ENCODE data around the gene ZSCAN20.
A peak's percentile ranks its signal among the peaks of the same experiment; 100 is the strongest.

ZSCAN20 gene

DNA sequence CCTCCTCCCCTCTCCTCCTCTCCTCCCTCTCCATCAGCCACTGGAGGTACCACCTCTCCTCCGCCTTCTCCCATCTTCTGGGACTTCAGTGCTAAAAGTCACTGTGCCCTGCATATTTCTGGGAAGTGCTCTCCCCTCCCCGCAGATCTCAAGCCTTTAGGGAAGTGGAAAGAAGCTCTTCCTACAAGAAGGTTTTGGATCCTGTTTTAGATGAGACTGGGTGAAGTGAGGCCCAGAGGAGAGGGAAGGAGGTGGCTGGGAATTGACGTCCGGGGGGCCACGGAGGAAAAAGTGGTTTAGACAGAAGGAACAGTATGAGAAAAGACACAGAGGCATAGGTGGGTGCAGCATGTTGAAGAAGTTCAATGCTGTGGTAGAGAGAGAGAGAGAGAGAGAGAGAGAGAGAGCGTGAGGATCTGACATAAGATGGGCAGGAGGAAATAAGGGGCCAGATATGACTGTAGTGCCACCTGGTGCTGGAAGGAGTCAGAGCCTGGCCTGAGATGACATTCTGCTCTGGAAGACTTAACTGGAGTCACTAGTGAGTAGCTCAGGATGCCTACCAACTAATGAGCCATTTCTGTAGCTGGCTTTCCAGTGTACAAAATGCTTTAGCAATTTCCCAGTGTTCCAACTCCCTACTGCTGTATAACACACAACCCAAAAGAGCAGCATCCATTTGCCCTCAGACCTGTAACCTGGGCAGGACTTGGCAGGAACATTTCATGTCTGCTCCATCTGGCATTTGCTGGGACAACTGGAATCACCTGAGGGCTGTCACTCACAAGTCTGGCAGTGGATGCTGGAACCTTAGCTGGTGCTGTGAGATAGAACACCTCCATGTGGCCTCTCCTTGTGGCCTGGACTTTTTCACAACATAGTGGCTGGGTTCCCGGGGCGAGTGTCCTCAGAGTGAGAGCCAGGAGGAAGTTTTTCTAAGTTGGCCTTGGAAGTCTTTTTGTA is 16.6 kb upstream of the ZSCAN20 start:
- 54% methylated on average over 8 of the region's 8 CpGs for WGBS

DNA sequence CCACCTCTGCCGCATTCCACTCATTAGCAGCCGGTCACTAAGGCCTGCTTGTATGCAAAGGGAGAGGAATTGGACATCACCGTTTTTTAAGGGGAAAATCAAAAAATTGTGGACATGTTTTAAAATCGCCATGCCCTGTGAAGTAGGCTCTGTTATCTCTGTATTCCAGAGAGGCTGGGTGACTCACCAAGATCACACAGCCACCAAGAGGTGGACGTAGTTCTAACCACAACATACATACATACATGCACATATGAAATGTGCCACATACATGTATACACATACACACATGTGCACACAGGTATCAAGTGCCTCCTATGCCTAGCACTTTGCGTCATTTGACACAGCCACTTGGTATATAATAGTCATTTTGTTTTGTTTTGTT is 16.0 kb upstream of the ZSCAN20 start:
- Histone ChIP-seq H3K27ac (ENCODE audit: low read length, poor library complexity, severe bottlenecking) (no peak overlapping the region), H3K4me3 (ENCODE audit: insufficient read depth in 1 of 2, low read depth in 1 of 2, low read length in 2 of 2) (no peak overlapping the region), H3K9ac (ENCODE audit: low read length) (peak overlapping the region; percentile 51), H3K18ac (ENCODE audit: low read depth in 1 of 2, low read length in 2 of 2) (no peak overlapping the region), H2AK5ac (ENCODE audit: low read length, severe bottlenecking) (no peak overlapping the region), H3K14ac (ENCODE audit: low read length in 2 of 2) (no peak overlapping the region), H3K4me1 (ENCODE audit: control insufficient read depth, insufficient read depth, low read depth, low read length) (peaks cover 31% of the 10 kb centered on the region), H3K36me3 (ENCODE audit: control insufficient read depth in 1 of 2, insufficient read depth in 2 of 2, low read depth in 1 of 2, low read length in 2 of 2) (no peaks in the 10 kb centered on the region), H2BK15ac (ENCODE audit: low read depth, poor library complexity, severe bottlenecking) (no peak overlapping the region), H4K91ac (ENCODE audit: low read length) (no peak overlapping the region), H2BK5ac (ENCODE audit: low read depth, low read length, poor library complexity, severe bottlenecking) (no peak overlapping the region), H3K79me1 (replicated peaks; ENCODE audit: low read length, poor library complexity, severe bottlenecking) (no peaks in the 10 kb centered on the region), H3K4me2 (ENCODE audit: low read length, poor library complexity, severe bottlenecking) (no peak overlapping the region), H3K27me3 (ENCODE audit: control insufficient read depth in 1 of 2, insufficient read depth in 1 of 2, low read length in 2 of 2) (no peaks in the 10 kb centered on the region), H2AFZ (ENCODE audit: low read depth, low read length) (no peak overlapping the region), H2BK120ac (ENCODE audit: low read depth, low read length) (no peak overlapping the region), H3K23ac (ENCODE audit: low read length in 2 of 2) (no peak overlapping the region), H3K4ac (ENCODE audit: low read depth in 1 of 2, low read length in 2 of 2) (no peak overlapping the region), H3K9me3 (ENCODE audit: control insufficient read depth, low read length) (peaks cover 4% of the 10 kb centered on the region), H4K8ac (ENCODE audit: low read length) (no peak overlapping the region), H2BK12ac (ENCODE audit: low read length in 2 of 2) (peak overlapping the region in 1 of 2 experiments; percentile 12)
- DNase-seq, result peak; percentile 40
- WGBS, result 70% methylated on average over 6 of the region's 6 CpGs

More for the DNA sequence above, 16.6 kb upstream of the ZSCAN20 start:
- Histone ChIP-seq H4K8ac (ENCODE audit: low read length) (peak overlapping the region; percentile 45), H3K23ac (ENCODE audit: low read length in 2 of 2) (no peak overlapping the region), H3K4me1 (ENCODE audit: control insufficient read depth, insufficient read depth, low read depth, low read length) (peaks cover 30% of the 10 kb centered on the region), H4K91ac (ENCODE audit: low read length) (peak overlapping the region; percentile 63), H3K4ac (ENCODE audit: low read depth in 1 of 2, low read length in 2 of 2) (peak overlapping the region; percentile 54 to 63), H3K79me1 (replicated peaks; ENCODE audit: low read length, poor library complexity, severe bottlenecking) (no peaks in the 10 kb centered on the region), H2BK15ac (ENCODE audit: low read depth, poor library complexity, severe bottlenecking) (no peak overlapping the region), H2AK5ac (ENCODE audit: low read length, severe bottlenecking) (peak overlapping the region; percentile 96), H2AFZ (ENCODE audit: low read depth, low read length) (no peak overlapping the region), H3K9ac (ENCODE audit: low read length) (peak overlapping the region; percentile 51), H2BK12ac (ENCODE audit: low read length in 2 of 2) (peak overlapping the region; percentile 91 to 97), H3K4me3 (ENCODE audit: insufficient read depth in 1 of 2, low read depth in 1 of 2, low read length in 2 of 2) (no peak overlapping the region), H3K4me2 (ENCODE audit: low read length, poor library complexity, severe bottlenecking) (no peak overlapping the region), H3K27me3 (ENCODE audit: control insufficient read depth in 1 of 2, insufficient read depth in 1 of 2, low read length in 2 of 2) (no peaks in the 10 kb centered on the region), H3K14ac (ENCODE audit: low read length in 2 of 2) (no peak overlapping the region), H3K18ac (ENCODE audit: low read depth in 1 of 2, low read length in 2 of 2) (peak overlapping the region; percentile 48 to 69), H3K27ac (ENCODE audit: low read length, poor library complexity, severe bottlenecking) (peak overlapping the region; percentile 44), H3K9me3 (ENCODE audit: control insufficient read depth, low read length) (peaks cover 4% of the 10 kb centered on the region), H3K36me3 (ENCODE audit: control insufficient read depth in 1 of 2, insufficient read depth in 2 of 2, low read depth in 1 of 2, low read length in 2 of 2) (no peaks in the 10 kb centered on the region), H2BK5ac (ENCODE audit: low read depth, low read length, poor library complexity, severe bottlenecking) (no peak overlapping the region), H2BK120ac (ENCODE audit: low read depth, low read length) (peak overlapping the region; percentile 88)
- peak; percentile 92 for DNase-seq

DNA sequence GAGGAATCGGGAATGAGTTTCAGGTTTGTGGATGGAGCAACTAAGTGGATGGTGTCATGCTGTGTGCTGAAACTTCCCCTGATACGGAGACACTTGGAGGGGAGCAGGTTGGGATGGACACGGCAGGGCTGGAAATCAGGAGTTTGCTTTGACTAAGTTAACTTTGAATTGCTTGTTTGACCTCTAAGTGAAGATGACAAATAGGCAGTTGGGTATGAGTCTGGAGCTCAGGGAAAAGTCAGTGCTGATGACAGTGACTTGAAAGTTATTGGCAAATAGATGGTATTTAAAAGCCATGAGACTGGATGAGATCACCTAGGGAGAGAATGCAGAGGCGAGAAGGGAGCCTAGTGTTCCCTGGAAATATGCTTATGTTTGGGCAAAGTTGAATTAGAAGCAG is 12.8 kb upstream of the ZSCAN20 start:
- no peaks in the 10 kb centered on the region for H3K27me3 ChIP-seq (ENCODE audit: control insufficient read depth in 1 of 2, insufficient read depth in 1 of 2, low read length in 2 of 2)
- H3K79me1 ChIP-seq (replicated peaks; ENCODE audit: low read length, poor library complexity, severe bottlenecking), result no peaks in the 10 kb centered on the region
- peak overlapping the region in 1 of 2 experiments; percentile 75 for H3K18ac ChIP-seq (ENCODE audit: low read depth in 1 of 2, low read length in 2 of 2)
- no peak overlapping the region for H2BK5ac ChIP-seq (ENCODE audit: low read depth, low read length, poor library complexity, severe bottlenecking)
- 77% methylated on average over 4 of the region's 4 CpGs for WGBS
- H4K8ac ChIP-seq (ENCODE audit: low read length), result no peak overlapping the region
- H3K36me3 ChIP-seq (ENCODE audit: control insufficient read depth in 1 of 2, insufficient read depth in 2 of 2, low read depth in 1 of 2, low read length in 2 of 2), result no peaks in the 10 kb centered on the region
- H3K4me2 ChIP-seq (ENCODE audit: low read length, poor library complexity, severe bottlenecking), result no peak overlapping the region
- no peak overlapping the region for H4K91ac ChIP-seq (ENCODE audit: low read length)
- no peak overlapping the region for H2BK120ac ChIP-seq (ENCODE audit: low read depth, low read length)
- H3K4me1 ChIP-seq (ENCODE audit: control insufficient read depth, insufficient read depth, low read depth, low read length), result peaks cover 30% of the 10 kb centered on the region
- peak overlapping the region in 1 of 2 experiments; percentile 37 for H2BK12ac ChIP-seq (ENCODE audit: low read length in 2 of 2)
- no peak overlapping the region for H2AFZ ChIP-seq (ENCODE audit: low read depth, low read length)
- H3K23ac ChIP-seq (ENCODE audit: low read length in 2 of 2), result no peak overlapping the region
- peak; percentile 72 for DNase-seq
- peak overlapping the region; percentile 53 for H3K9ac ChIP-seq (ENCODE audit: low read length)
- H3K9me3 ChIP-seq (ENCODE audit: control insufficient read depth, low read length), result no peaks in the 10 kb centered on the region
- H2BK15ac ChIP-seq (ENCODE audit: low read depth, poor library complexity, severe bottlenecking), result no peak overlapping the region
- H3K4me3 ChIP-seq (ENCODE audit: insufficient read depth in 1 of 2, low read depth in 1 of 2, low read length in 2 of 2), result no peak overlapping the region
- peak overlapping the region; percentile 81 for H2AK5ac ChIP-seq (ENCODE audit: low read length, severe bottlenecking)
- no peak overlapping the region for H3K27ac ChIP-seq (ENCODE audit: low read length, poor library complexity, severe bottlenecking)
- H3K4ac ChIP-seq (ENCODE audit: low read depth in 1 of 2, low read length in 2 of 2), result peak overlapping the region in 1 of 2 experiments; percentile 47
- no peak overlapping the region for H3K14ac ChIP-seq (ENCODE audit: low read length in 2 of 2)

DNA sequence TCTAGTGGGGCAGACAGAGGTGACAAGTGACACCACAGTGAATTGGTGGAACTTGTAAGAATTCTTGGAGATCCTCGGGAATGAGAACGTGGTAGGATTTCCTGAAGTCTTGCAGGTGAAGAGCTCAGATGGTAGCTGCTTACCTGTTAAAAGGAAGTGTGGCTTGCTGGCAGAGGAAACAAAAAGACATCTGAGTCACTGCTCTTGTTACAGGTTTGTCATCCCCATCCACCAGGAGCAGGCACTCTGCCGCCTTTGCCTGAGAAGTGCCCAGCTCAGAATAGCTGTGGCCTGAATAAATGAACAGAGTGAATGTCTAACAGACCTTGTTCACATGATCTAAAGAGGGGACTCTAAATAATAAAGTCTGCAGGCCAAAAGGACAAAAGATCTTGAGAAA is 12.3 kb upstream of the ZSCAN20 start:
- Histone ChIP-seq H4K8ac (ENCODE audit: low read length) (no peak overlapping the region), H3K4ac (ENCODE audit: low read depth in 1 of 2, low read length in 2 of 2) (no peak overlapping the region), H3K4me3 (ENCODE audit: insufficient read depth in 1 of 2, low read depth in 1 of 2, low read length in 2 of 2) (no peak overlapping the region), H3K4me2 (ENCODE audit: low read length, poor library complexity, severe bottlenecking) (no peak overlapping the region), H2AK5ac (ENCODE audit: low read length, severe bottlenecking) (peak overlapping the region; percentile 66), H2BK120ac (ENCODE audit: low read depth, low read length) (no peak overlapping the region), H3K9ac (ENCODE audit: low read length) (peak overlapping the region; percentile 53), H3K18ac (ENCODE audit: low read depth in 1 of 2, low read length in 2 of 2) (no peak overlapping the region), H3K4me1 (ENCODE audit: control insufficient read depth, insufficient read depth, low read depth, low read length) (peaks cover 27% of the 10 kb centered on the region), H3K36me3 (ENCODE audit: control insufficient read depth in 1 of 2, insufficient read depth in 2 of 2, low read depth in 1 of 2, low read length in 2 of 2) (no peaks in the 10 kb centered on the region), H4K91ac (ENCODE audit: low read length) (no peak overlapping the region), H3K79me1 (replicated peaks; ENCODE audit: low read length, poor library complexity, severe bottlenecking) (no peaks in the 10 kb centered on the region), H3K9me3 (ENCODE audit: control insufficient read depth, low read length) (no peaks in the 10 kb centered on the region), H3K14ac (ENCODE audit: low read length in 2 of 2) (no peak overlapping the region), H3K23ac (ENCODE audit: low read length in 2 of 2) (no peak overlapping the region), H2BK15ac (ENCODE audit: low read depth, poor library complexity, severe bottlenecking) (no peak overlapping the region), H2AFZ (ENCODE audit: low read depth, low read length) (no peak overlapping the region), H3K27ac (ENCODE audit: low read length, poor library complexity, severe bottlenecking) (peak overlapping the region; percentile 9), H3K27me3 (ENCODE audit: control insufficient read depth in 1 of 2, insufficient read depth in 1 of 2, low read length in 2 of 2) (no peaks in the 10 kb centered on the region), H2BK5ac (ENCODE audit: low read depth, low read length, poor library complexity, severe bottlenecking) (no peak overlapping the region), H2BK12ac (ENCODE audit: low read length in 2 of 2) (peak overlapping the region; percentile 37 to 91)
- WGBS, result 92% methylated on average over 3 of the region's 3 CpGs
- DNase-seq, result no peak
